NK-92 (cell line): Measurements from ENCODE around the gene RSRC1.
"Not testable (repeated sequence)": the region's sequence is repeated elsewhere in the genome, so short reads cannot be mapped to it uniquely, and the experiment has no call there.

Experiments
- DNase-seq: peaks from one replicate; lab custom pipeline; 2025; ENCODE audit not compliant: unreplicated experiment; lab: John Stamatoyannopoulos, UW

RSRC1 gene

DNA sequence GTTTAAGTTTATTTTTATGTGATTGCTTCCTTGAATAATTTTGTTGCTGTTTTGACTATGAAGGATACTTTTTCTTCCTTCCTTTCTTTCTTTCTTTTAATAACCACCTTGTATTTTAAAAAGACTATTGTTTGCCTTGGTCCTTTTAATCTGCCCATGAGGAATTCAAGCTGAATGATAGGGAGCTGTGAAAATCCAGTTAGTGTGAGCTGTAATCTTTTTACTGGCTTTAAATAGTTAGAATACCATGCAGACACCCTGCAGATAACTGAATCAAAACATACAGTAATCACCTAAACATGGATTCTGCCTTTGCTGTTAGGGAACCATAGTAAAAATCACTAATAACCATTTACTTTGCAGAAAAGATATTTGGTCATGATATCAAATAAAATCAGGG, 110.7 kb downstream of the RSRC1 start:
- DNase-seq = no peak

DNA sequence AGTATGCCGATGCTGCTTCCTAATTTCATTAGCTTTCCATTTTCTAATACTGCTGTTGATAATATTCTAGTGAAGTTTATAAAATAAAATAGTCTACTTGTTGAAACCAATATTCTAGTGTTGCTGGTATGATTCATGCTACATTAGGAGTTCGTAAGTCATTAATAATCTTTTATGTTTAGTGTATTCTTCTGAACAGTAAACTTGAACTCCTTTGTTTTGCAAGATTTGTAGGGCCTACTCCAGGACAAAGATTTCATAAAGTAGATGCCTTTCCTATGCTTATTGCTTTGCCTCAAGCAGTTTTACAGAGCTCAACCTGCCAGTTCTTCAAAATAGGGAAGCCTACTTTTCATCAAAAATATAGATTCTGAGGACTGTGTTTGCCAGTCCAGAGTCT, 111.5 kb downstream of the RSRC1 start:
- DNase-seq = no peak

GRCh38 chr3:158226429-158226828, 116.5 kb downstream of the RSRC1 start:
- DNase-seq = no peak

DNA sequence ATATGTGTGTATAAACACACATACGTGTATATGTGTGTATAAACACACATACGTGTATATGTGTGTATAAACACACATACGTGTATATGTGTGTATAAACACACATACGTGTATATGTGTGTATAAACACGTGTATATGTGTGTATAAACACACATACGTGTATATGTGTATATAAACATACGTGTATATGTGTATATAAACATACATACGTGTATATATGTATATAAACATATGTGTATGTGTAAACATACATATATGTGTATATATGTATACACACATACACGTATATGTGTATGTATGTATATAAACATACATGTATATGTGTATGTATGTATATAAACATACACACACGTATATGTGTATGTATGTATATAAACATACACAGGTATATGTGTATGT, 119.1 kb downstream of the RSRC1 start:
- DNase-seq = not testable (repeated sequence)

- DNase-seq = no peak
These were observed 123.9 kb downstream of the RSRC1 start for GRCh38 chr3:158233791-158234190.

- DNase-seq = no peak
These were observed 134.4 kb downstream of the RSRC1 start for GRCh38 chr3:158244274-158244673.

GRCh38 chr3:158247288-158247687, 137.4 kb downstream of the RSRC1 start:
- no peak for DNase-seq

DNA sequence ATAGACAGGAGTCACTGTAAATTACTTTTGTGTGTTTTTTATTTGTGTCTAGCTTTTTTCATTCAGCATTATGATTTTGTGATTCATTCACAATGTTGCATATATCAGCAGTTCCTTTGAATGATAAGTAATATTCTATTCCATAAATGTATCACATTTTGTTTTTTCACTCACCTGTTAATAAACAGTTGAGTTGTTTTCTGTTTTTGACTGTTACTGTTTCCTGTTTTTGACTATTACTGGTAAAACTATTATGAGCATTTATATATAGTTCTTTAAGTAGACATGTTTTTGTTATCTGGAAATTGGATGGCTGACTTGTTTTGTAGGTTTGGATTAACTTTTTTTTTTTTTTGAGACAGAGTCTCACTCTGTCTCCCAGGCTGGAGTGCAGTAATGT, 138.4 kb downstream of the RSRC1 start:
- no peak for DNase-seq

- DNase-seq = no peak
These were observed 139.3 kb downstream of the RSRC1 start for GRCh38 chr3:158249183-158249582.

GRCh38 chr3:158258619-158259018, 148.7 kb downstream of the RSRC1 start:
- no peak for DNase-seq

GRCh38 chr3:158260392-158260791, 150.5 kb downstream of the RSRC1 start:
- no peak for DNase-seq

GRCh38 chr3:158261371-158261991, 151.6 kb downstream of the RSRC1 start:
- DNase-seq = no peak

DNA sequence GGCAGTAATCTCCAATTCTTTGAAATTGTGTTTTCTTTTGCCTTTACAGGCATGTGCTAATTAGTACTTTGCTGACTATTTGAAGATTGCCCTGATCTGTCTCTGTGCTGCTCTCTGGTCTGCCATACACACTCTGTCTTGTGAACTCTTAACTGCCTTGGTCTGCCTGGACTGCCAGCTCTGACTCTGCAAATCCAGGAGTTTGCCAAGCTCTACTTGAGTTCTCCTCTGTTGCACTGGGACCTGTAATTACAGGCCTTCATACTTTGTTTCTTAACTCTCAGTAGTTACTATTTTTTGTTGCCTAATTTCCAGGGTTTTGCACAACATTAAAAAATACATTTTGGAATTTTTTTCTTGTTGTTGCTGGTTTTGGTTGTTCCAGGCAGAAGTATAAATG, 155.0 kb downstream of the RSRC1 start:
- DNase-seq = no peak

- no peak for DNase-seq
These were observed 157.1 kb downstream of the RSRC1 start for GRCh38 chr3:158267015-158267414.

GRCh38 chr3:158269942-158270341, 160.1 kb downstream of the RSRC1 start:
- no peak for DNase-seq

DNA sequence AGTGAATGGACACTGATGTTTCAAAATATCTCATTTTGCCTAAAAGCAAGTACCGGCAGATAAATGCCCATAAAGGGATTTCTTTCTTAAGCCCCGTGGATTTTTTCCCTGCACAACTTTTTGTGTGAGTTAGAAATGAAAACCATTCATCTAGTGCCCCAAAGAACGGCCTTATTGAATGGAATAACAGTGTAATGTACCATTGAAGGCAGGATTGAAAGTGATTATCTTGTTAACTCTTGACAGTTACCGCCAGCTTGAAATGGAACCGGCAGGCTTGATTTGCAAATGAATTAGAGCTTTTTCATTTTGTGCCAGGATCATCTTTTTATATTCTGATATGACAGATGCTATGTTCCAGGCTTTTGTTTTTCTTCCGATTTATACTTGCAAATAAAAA, 162.2 kb downstream of the RSRC1 start:
- DNase-seq = no peak

DNA sequence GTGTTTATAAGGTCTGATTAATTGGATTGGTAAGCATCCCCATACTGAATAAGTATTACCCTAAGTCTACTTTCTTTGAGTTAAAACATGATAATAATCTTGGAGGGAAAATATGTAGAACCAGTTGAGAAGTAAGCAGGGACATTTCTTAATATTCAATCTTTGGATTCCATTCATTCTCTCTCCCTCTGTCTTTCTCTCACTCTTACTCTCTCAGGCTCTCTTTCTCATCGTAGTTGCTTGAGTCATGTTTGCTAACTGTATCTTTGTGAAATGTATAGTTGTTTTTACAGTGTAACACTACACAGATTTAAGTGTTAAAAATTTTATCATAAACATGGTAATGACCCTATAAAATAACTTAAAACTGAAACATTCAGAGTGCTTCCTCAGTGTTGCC, 163.8 kb downstream of the RSRC1 start:
- DNase-seq = no peak

- no peak for DNase-seq
These were observed 168.3 kb downstream of the RSRC1 start for GRCh38 chr3:158278187-158278586.

DNA sequence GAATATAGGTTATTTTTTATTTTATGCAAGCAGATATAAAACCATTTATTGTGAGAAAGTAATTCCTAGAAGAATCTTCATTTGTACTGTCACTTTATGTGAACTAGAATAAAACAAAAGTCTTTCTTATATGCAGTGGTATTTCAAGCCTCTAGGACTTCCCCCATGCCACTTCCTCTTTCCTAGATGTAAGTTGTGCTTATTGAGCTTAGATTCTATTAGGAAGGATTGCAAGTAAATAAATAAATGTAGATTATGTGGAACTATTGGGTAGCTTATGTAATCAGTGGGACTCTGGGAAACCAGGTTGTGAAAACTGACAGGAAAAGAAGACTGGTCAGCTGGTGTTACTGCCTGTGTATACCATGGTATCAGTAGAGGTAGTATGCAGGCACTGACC, 169.7 kb downstream of the RSRC1 start:
- no peak for DNase-seq

- no peak for DNase-seq
These were observed 185.9 kb downstream of the RSRC1 start for GRCh38 chr3:158295771-158296170.

- DNase-seq = no peak
These were observed 188.1 kb downstream of the RSRC1 start for GRCh38 chr3:158297940-158298339.

DNA sequence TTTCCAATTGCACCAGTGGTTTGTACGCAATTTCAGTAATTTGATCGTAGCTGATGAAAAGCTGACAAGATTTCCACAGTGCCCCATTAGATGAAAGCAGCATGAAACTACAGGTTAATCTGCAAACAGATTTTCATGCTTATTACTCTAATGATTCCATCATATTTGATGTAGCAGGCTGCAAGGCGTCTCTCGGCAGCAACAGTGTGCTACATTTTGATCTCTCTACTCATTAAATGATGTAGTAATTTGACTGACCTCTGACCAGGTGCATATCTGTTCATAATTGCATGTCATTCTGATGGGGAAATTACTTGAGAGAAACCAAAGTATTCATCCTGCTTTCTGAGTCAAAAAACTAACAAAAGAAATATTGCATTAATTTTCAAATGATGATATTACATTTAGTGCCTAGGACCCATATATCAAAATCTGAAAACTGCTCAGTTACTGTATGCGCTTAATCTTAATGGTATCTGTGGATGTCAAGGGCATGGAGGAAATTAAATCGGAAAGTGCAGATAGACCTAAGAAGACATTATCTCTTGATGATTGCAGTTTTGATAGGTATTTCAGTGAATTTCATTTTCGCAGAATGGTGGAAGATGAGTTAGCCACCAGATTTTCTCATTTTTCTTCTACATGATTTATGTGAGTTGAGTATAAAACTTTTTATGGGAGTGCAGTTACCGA, 198.5 kb downstream of the RSRC1 start:
- DNase-seq = no peak

DNA sequence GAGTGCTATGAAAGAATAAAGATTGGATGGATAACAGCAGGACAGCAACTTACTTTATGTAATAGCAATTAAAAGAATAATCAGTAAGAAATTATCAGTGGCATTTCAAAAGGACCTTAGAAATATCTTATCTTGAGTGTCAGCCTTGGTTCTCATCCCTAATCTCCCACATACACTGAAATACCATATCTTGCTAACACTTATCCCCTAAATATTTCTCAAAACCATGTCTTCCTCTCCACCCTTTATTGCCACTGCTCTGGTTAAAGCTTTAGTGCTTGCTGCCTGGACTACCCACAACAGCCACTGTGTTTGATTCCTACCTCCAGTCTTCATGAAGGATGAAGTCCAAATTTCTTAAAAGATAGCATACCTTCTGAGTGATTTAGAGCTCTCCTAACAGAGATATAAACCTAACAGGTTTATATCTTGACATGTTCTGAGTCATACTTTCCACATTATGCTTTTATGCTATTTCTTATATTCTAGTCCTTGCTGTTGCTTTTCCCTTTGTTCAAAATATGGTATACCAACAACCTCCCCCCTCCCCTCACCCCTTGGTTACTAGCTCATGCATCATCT, 202.8 kb downstream of the RSRC1 start:
- DNase-seq = no peak
